ENCODE data around the gene PPARD. TPM values are rescaled to one million over a fixed set of nuclear protein-coding genes. Genes with fewer than 3 reads are reported as not detected.

The PPARD gene
- total and polyA plus RNA-seq, 5 donors, result 20.5 to 22.6 (median 21.2) TPM

GRCh38 chr6:35465646-35466045 is 123.3 kb downstream of the PPARD start:
- intact Hi-C loops (cut with DNase I), result no loop called here
- no peak for DNase-seq
- no peak for ATAC-seq
- no peak overlapping the region for H3K27ac ChIP-seq (ENCODE audit: low read length)
- no peaks in the 10 kb centered on the region for H3K9me3 ChIP-seq (ENCODE audit: control insufficient read depth, low read length)
- H3K4me3 ChIP-seq (ENCODE audit: low read length), result no peak overlapping the region
- no peaks in the 10 kb centered on the region for H3K27me3 ChIP-seq (ENCODE audit: control insufficient read depth, insufficient read depth)
- peaks cover 4% of the 10 kb centered on the region for H3K4me1 ChIP-seq (ENCODE audit: control insufficient read depth, insufficient read depth, low read length)
- 94% methylated on average over 1 of the region's 1 CpG for WGBS

DNA sequence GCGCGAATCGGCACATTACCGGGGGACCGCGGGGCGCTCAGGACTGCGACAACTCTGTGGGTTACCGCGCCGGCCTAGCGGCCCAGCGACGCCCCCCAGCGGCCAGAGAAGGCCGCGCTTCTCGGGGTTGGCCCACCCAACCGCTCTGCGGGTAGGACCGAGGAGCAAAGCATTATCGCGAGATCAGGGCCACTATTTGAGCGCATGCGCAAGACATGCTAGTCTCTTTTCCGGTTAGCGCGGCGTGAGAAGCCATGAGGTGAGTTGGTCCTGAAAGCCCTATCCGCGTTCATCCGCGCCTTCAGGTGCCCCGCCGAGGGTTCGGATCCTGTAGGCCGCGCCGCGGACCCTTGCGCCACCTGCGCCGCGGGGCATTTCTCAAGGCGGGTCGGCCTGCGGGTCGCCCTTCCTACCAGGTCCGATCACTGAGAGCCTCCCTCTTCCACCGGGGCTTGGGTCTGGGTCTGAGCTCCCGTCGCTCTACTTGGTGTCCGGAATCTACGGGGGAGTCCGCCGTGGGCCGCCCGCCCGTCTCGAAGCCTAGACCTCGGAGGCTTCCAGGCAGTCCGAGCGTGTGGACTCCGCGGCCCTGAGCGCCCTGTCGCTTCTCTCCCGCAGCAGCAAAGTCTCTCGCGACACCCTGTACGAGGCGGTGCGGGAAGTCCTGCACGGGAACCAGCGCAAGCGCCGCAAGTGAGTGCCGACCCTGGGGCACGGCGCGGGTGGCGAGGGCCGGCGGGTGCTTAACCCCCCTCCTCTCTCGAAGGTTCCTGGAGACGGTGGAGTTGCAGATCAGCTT is 126.0 kb downstream of the PPARD start, which contains the start of gene RPL10A:
TSS of gene RPL10A (plus strand) at position 221 of the 799 bp plus-strand sequence. CDS start at position 255, 34 bp downstream.
- under 1% methylated on average over 86 of the region's 86 CpGs for WGBS
- DNase-seq, result peak; percentile 95 to 97 (median 96)
- peak; percentile 90 to 91 for ATAC-seq
- H3K4me1 ChIP-seq (ENCODE audit: control insufficient read depth, insufficient read depth, low read length), result peaks cover 4% of the 10 kb centered on the region
- intact Hi-C loops (cut with DNase I), result no loop called here
- H3K4me3 ChIP-seq (ENCODE audit: low read length), result peak within 1 kb of the TSS; percentile 48
- no peaks in the 10 kb centered on the region for H3K9me3 ChIP-seq (ENCODE audit: control insufficient read depth, low read length)
- peak within 1 kb of the TSS; percentile 82 for H3K27ac ChIP-seq (ENCODE audit: low read length)
- no peaks in the 10 kb centered on the region for H3K27me3 ChIP-seq (ENCODE audit: control insufficient read depth, insufficient read depth)

GRCh38 chr6:35468980-35469750 is 126.8 kb downstream of the PPARD start:
- Histone ChIP-seq H3K4me1 (ENCODE audit: control insufficient read depth, insufficient read depth, low read length) (peaks cover 4% of the 10 kb centered on the region), H3K9me3 (ENCODE audit: control insufficient read depth, low read length) (no peaks in the 10 kb centered on the region), H3K27me3 (ENCODE audit: control insufficient read depth, insufficient read depth) (no peaks in the 10 kb centered on the region), H3K27ac (ENCODE audit: low read length) (peak overlapping the region; percentile 82), H3K4me3 (ENCODE audit: low read length) (peak overlapping the region; percentile 48)
- DNase-seq, result peak in 2 of 3 donors; percentile 58 to 74
- whole genome bisulfite sequencing, result 4% methylated on average over 37 of the region's 37 CpGs
- intact Hi-C loops (cut with DNase I), result no loop called here
- peak; percentile 30 to 43 for ATAC-seq

- H3K4me3 ChIP-seq (ENCODE audit: low read length), result peak overlapping the region; percentile 48
- no peak for ATAC-seq
- intact Hi-C loops (cut with DNase I), result no loop called here
- H3K27ac ChIP-seq (ENCODE audit: low read length), result peak overlapping the region; percentile 20
- H3K4me1 ChIP-seq (ENCODE audit: control insufficient read depth, insufficient read depth, low read length), result peaks cover 4% of the 10 kb centered on the region
- no peaks in the 10 kb centered on the region for H3K27me3 ChIP-seq (ENCODE audit: control insufficient read depth, insufficient read depth)
- WGBS, result 52% methylated on average over 18 of the region's 18 CpGs
- no peaks in the 10 kb centered on the region for H3K9me3 ChIP-seq (ENCODE audit: control insufficient read depth, low read length)
- DNase-seq, result no peak
These were observed 127.6 kb downstream of the PPARD start for GRCh38 chr6:35469751-35470662.

- ATAC-seq (no peak), DNase-seq (no peak)
- intact Hi-C loops (cut with DNase I), result no loop called here
- no peak overlapping the region for H3K4me3 ChIP-seq (ENCODE audit: low read length)
- H3K27ac ChIP-seq (ENCODE audit: low read length), result no peak overlapping the region
- 64% methylated on average over 3 of the region's 3 CpGs for WGBS
- H3K9me3 ChIP-seq (ENCODE audit: control insufficient read depth, low read length), result no peaks in the 10 kb centered on the region
- no peaks in the 10 kb centered on the region for H3K27me3 ChIP-seq (ENCODE audit: control insufficient read depth, insufficient read depth)
- H3K4me1 ChIP-seq (ENCODE audit: control insufficient read depth, insufficient read depth, low read length), result peaks cover 4% of the 10 kb centered on the region
These were observed 128.3 kb downstream of the PPARD start for GRCh38 chr6:35470663-35471120.

- DNase-seq (no peak), ATAC-seq (no peak)
- no peak overlapping the region for H3K27ac ChIP-seq (ENCODE audit: low read length)
- peaks cover 4% of the 10 kb centered on the region for H3K4me1 ChIP-seq (ENCODE audit: control insufficient read depth, insufficient read depth, low read length)
- no peaks in the 10 kb centered on the region for H3K27me3 ChIP-seq (ENCODE audit: control insufficient read depth, insufficient read depth)
- H3K9me3 ChIP-seq (ENCODE audit: control insufficient read depth, low read length), result no peaks in the 10 kb centered on the region
- 59% methylated on average over 8 of the region's 8 CpGs for WGBS
- intact Hi-C loops (cut with DNase I), result no loop called here
- H3K4me3 ChIP-seq (ENCODE audit: low read length), result no peak overlapping the region
These were observed 129.5 kb downstream of the PPARD start for GRCh38 chr6:35471836-35472345.

GRCh38 chr6:35473075-35473849 is 130.9 kb downstream of the PPARD start:
- intact Hi-C loops (cut with DNase I), result no loop called here
- H3K9me3 ChIP-seq (ENCODE audit: control insufficient read depth, low read length), result no peaks in the 10 kb centered on the region
- H3K27me3 ChIP-seq (ENCODE audit: control insufficient read depth, insufficient read depth), result no peaks in the 10 kb centered on the region
- H3K4me1 ChIP-seq (ENCODE audit: control insufficient read depth, insufficient read depth, low read length), result peaks cover 4% of the 10 kb centered on the region
- no peak overlapping the region for H3K4me3 ChIP-seq (ENCODE audit: low read length)
- DNase-seq, result no peak
- 85% methylated on average over 9 of the region's 9 CpGs for WGBS
- ATAC-seq, result no peak
- H3K27ac ChIP-seq (ENCODE audit: low read length), result no peak overlapping the region

- Histone ChIP-seq H3K27ac (ENCODE audit: low read length) (no peak overlapping the region), H3K4me1 (ENCODE audit: control insufficient read depth, insufficient read depth, low read length) (peaks cover 4% of the 10 kb centered on the region), H3K4me3 (ENCODE audit: low read length) (no peak overlapping the region), H3K27me3 (ENCODE audit: control insufficient read depth, insufficient read depth) (no peaks in the 10 kb centered on the region), H3K9me3 (ENCODE audit: control insufficient read depth, low read length) (no peaks in the 10 kb centered on the region)
- ATAC-seq (no peak), DNase-seq (no peak)
- intact Hi-C loops (cut with DNase I), result no loop called here
These were observed 131.4 kb downstream of the PPARD start for GRCh38 chr6:35473850-35474130.

GRCh38 chr6:35474131-35474941 is 132.0 kb downstream of the PPARD start:
- H3K9me3 ChIP-seq (ENCODE audit: control insufficient read depth, low read length), result no peaks in the 10 kb centered on the region
- peak; percentile 2 to 5 for ATAC-seq
- intact Hi-C loops (cut with DNase I), result no loop called here

More at GRCh38 chr6:35474131-35474941, 132.0 kb downstream of the PPARD start:
- no peak for DNase-seq
- H3K4me1 ChIP-seq (ENCODE audit: control insufficient read depth, insufficient read depth, low read length), result peaks cover 4% of the 10 kb centered on the region
- H3K4me3 ChIP-seq (ENCODE audit: low read length), result no peak overlapping the region
- no peak overlapping the region for H3K27ac ChIP-seq (ENCODE audit: low read length)
- no peaks in the 10 kb centered on the region for H3K27me3 ChIP-seq (ENCODE audit: control insufficient read depth, insufficient read depth)
- WGBS, result 90% methylated on average over 14 of the region's 14 CpGs

All from right cardiac atrium (tissue), 5 donors.